Lower leg skin (tissue), 4 donors: ENCODE results near the gene FGF18. TPM values are rescaled to one million over a fixed set of nuclear protein-coding genes. Genes with fewer than 3 reads are reported as not detected.

Source experiments
- DNase-seq, 2 donors: peaks; one replicate each; pipeline ENCODE4 v3.0.0-alpha.2; 2019; ENCODE audit warnings: low spot score in 2 of 2
- H3K4me3 ChIP-seq: fragments of 200-600 bp; sonication (generic); 2 replicates; pipeline ENCODE4 v1.5.1; 2017; ENCODE audit warnings: mild to moderate bottlenecking, low read depth; ENCODE audit not compliant: poor library complexity, severe bottlenecking
- CTCF ChIP-seq, 3 donors: fragments of 450-650 bp; IDR thresholded peaks; one replicate each; pipeline ENCODE4 v1.5.1; 2016; ENCODE audit warnings: antibody characterized with exemption in 3 of 3, mild to moderate bottlenecking in 3 of 3, moderate library complexity in 2 of 3
- POLR2A ChIP-seq, 2 donors: fragments of 450-650 bp; IDR thresholded peaks; one replicate each; pipeline ENCODE4 v1.6.1; 2016 to 2017; ENCODE audit warnings: antibody characterized with exemption in 2 of 2, mild to moderate bottlenecking in 1 of 2, moderate library complexity in 1 of 2
- WGBS, 2 donors: methylation state at CpG; one replicate each; pipeline ENCODE4 v1.1.5; 2018; 5-methylcytosine and 5-hydroxymethylcytosine counted together
- intact Hi-C: fragments of 100-400 bp; cut with DNase I; formaldehyde crosslinking; loops from one replicate; pipeline ENCODE4 v1.15.0; 2023; ENCODE audit warnings: low total_unique reads
- total RNA-seq, 4 donors: library from RNA; depleted of rRNA; stranded (reverse); fragments of >200 nt; gene quantifications; one replicate each; pipeline ENCODE4 v1.1.0, GENCODE V29; 2016

The FGF18 gene
- total RNA-seq, 4 donors from 2014 or later, result 0.27 to 2.5 TPM; not detected in 2

GRCh38 chr5:171462136-171462927, 42.9 kb downstream of the FGF18 start:
- TF ChIP-seq CTCF (IDR thresholded peaks at IDR 0.05), result no peak
- TF ChIP-seq POLR2A (IDR thresholded peaks at IDR 0.05), result no peak
- intact Hi-C loops, result no loop called here
- no peak for DNase-seq
- H3K4me3 ChIP-seq, result no peak overlapping the region
- WGBS, 2 donors, result 64 to 66% methylated on average over 12 to 15 of the region's 15 CpGs

- H3K4me3 ChIP-seq, result no peak overlapping the region
- DNase-seq, result no peak
- WGBS, 2 donors, result 87 to 88% methylated on average over 11 of the region's 11 CpGs
- TF ChIP-seq CTCF (IDR thresholded peaks at IDR 0.05) (no peak), POLR2A (IDR thresholded peaks at IDR 0.05) (no peak)
- intact Hi-C loops, result no loop called here
Measured at GRCh38 chr5:171462928-171463861, 43.7 kb downstream of the FGF18 start.

- no peak for DNase-seq
- intact Hi-C loops, result no loop called here
- no peak overlapping the region for H3K4me3 ChIP-seq
- 73 to 86% methylated on average over 4 of the region's 4 CpGs for WGBS, 2 donors
- TF ChIP-seq POLR2A (IDR thresholded peaks at IDR 0.05), result no peak
- no peak for TF ChIP-seq CTCF (IDR thresholded peaks at IDR 0.05)
Measured at GRCh38 chr5:171463862-171464229, 44.4 kb downstream of the FGF18 start.

GRCh38 chr5:171464829-171465228, 45.4 kb downstream of the FGF18 start:
- WGBS, 2 donors, result 89 to 95% methylated on average over 12 of the region's 12 CpGs
- intact Hi-C loops, result no loop called here
- no peak for DNase-seq
- H3K4me3 ChIP-seq, result no peak overlapping the region
- TF ChIP-seq CTCF (IDR thresholded peaks at IDR 0.05) (no peak), POLR2A (IDR thresholded peaks at IDR 0.05) (no peak)

GRCh38 chr5:171467107-171467506, 47.7 kb downstream of the FGF18 start:
- 87 to 88% methylated on average over 12 of the region's 12 CpGs for WGBS, 2 donors

More at GRCh38 chr5:171467107-171467506, 47.7 kb downstream of the FGF18 start:
- H3K4me3 ChIP-seq, result no peak overlapping the region
- intact Hi-C loops, result no loop called here
- TF ChIP-seq POLR2A (IDR thresholded peaks at IDR 0.05), result no peak
- no peak for TF ChIP-seq CTCF (IDR thresholded peaks at IDR 0.05)
- no peak for DNase-seq
